HepG2 (cell line): ENCODE results near the gene PC. TPM values are rescaled to one million over a fixed set of nuclear protein-coding genes. Genes with fewer than 3 reads are reported as not detected.
A peak's percentile ranks its signal among the peaks of the same experiment; 100 is the strongest.

Source experiments
- ATAC-seq: fragments of 200-7000 bp; cut with Tn5 transposase; 3 replicates; pipeline ENCODE4 v1.9.1; 2020; ENCODE audit warnings: mild to moderate bottlenecking, moderate library complexity
- BruUV-seq: library from RNA; stranded (reverse); fragments of 400-500 nt; replicated peaks from 2 replicates; lab custom pipeline; 2021; lab: Mats Ljungman, UMichigan
- CTCF ChIA-PET: fragments of 300-600 bp; formaldehyde crosslinking; extraction: SDS; loops from one replicate; lab custom pipeline; 2021; ENCODE audit warnings: low total read pairs, inconsistent platforms, low intra/inter-chr PET ratio; lab: Yijun Ruan, JAX
- POLR2A ChIA-PET: fragments of 350-600 bp; sonication (Branson Sonifier 250); formaldehyde crosslinking; loops from one replicate; lab custom pipeline; 2020; ENCODE audit warnings: antibody characterized with exemption, inconsistent platforms; lab: Yijun Ruan, JAX
- DNase-seq: peaks from one replicate; pipeline ENCODE4 v3.0.0-alpha.2; 2015; ENCODE audit warnings: low spot score
- FAIRE-seq: peaks from 3 replicates; lab custom pipeline; 2011; peaks lifted over from hg19 to GRCh38; lab: Jason Lieb, UNC
- H2AFZ ChIP-seq: one replicate; pipeline ENCODE4 v1.6.1; 2011; ENCODE audit warnings: low read length, inconsistent platforms
- H3K27ac ChIP-seq: fragments of 300-600 bp; 3 replicates; pipeline ENCODE4 v1.8.0; 2011; ENCODE audit warnings: mixed run types, mild to moderate bottlenecking, mixed read lengths, low read length, inconsistent platforms; ENCODE audit not compliant: insufficient read depth; ENCODE audit errors: extremely low read length
- H3K27me3 ChIP-seq, 2 experiments: fragments of 200-600 bp in 1 of 2; 2 replicates in 1 of 2; 3 replicates in 1 of 2; pipeline versions ENCODE4 v1.6.0 to v1.8.0; 2011; ENCODE audit warnings: low read length in 2 of 2, mild to moderate bottlenecking in 2 of 2, moderate library complexity in 2 of 2, inconsistent platforms in 1 of 2; ENCODE audit not compliant: insufficient read depth in 2 of 2, control insufficient read depth in 1 of 2
- H3K36me3 ChIP-seq, 2 experiments: fragments of 200-600 bp in 1 of 2; replicated peaks in 1 of 2; 2 replicates in 1 of 2; 3 replicates in 1 of 2; pipeline versions ENCODE4 v1.5.1 to v1.8.0; 2011; ENCODE audit warnings: low read length in 2 of 2, inconsistent platforms in 1 of 2; ENCODE audit not compliant: insufficient read depth in 2 of 2, control insufficient read depth in 1 of 2
- H3K4me1 ChIP-seq: 2 replicates; pipeline ENCODE4 v1.5.1; 2012; ENCODE audit warnings: low read length, inconsistent platforms; ENCODE audit not compliant: insufficient read depth
- H3K4me2 ChIP-seq: 2 replicates; pipeline ENCODE4 v1.6.0; 2011; ENCODE audit warnings: low read depth, low read length, inconsistent platforms
- H3K4me3 ChIP-seq, 3 experiments: fragments of 200-600 bp in 1 of 3; sonication (generic), shearing (Covaris generic) in 1 of 3; replicated peaks in 1 of 3; 2 replicates each; pipeline ENCODE4 v1.5.1; 2011 to 2016; ENCODE audit warnings: low read length in 3 of 3, inconsistent platforms in 2 of 3, low read depth in 2 of 3, mild to moderate bottlenecking in 2 of 3, control low read depth in 1 of 3, mixed read lengths in 1 of 3; ENCODE audit not compliant: insufficient read depth in 1 of 3
- H3K79me2 ChIP-seq: one replicate; pipeline ENCODE4 v1.6.1; 2011; ENCODE audit warnings: low read length, inconsistent platforms; ENCODE audit not compliant: insufficient read depth
- H3K9ac ChIP-seq: 2 replicates; pipeline ENCODE4 v1.6.0; 2011; ENCODE audit warnings: mild to moderate bottlenecking, low read depth, low read length, inconsistent platforms; ENCODE audit not compliant: insufficient read depth
- H3K9me3 ChIP-seq: 2 replicates; pipeline ENCODE4 v1.5.1; 2012; ENCODE audit warnings: mild to moderate bottlenecking, low read length
- H4K20me1 ChIP-seq: 2 replicates; pipeline ENCODE4 v1.6.0; 2011; ENCODE audit warnings: inconsistent platforms, mild to moderate bottlenecking, low read length, moderate library complexity; ENCODE audit not compliant: insufficient read depth
- AHDC1 ChIP-seq: sonication (generic); formaldehyde crosslinking; IDR thresholded peaks from 2 replicates; pipeline ENCODE4 v1.5.1; 2020; ENCODE audit warnings: mild to moderate bottlenecking, missing genetic modification reagents, borderline replicate concordance
- CREB1 ChIP-seq, 2 experiments: fragments of 450-650 bp in 1 of 2; IDR thresholded peaks; 2 replicates each; pipeline ENCODE4 v1.6.1; 2016 to 2017; ENCODE audit warnings: control low read depth in 1 of 2, mild to moderate bottlenecking in 1 of 2, missing compliant biosample characterization in 1 of 2, missing genetic modification characterization in 1 of 2
- ELF1 ChIP-seq: sonication (generic); formaldehyde crosslinking; IDR thresholded peaks from 2 replicates; pipeline ENCODE4 v1.4.0; 2020; ENCODE audit warnings: missing genetic modification reagents
- HNRNPLL ChIP-seq: fragments of 200-400 bp; formaldehyde crosslinking; IDR thresholded peaks from 2 replicates; pipeline ENCODE4 v1.6.1; 2017; ENCODE audit warnings: mild to moderate bottlenecking, low read depth, low read length; ENCODE audit not compliant: poor library complexity, severe bottlenecking
- MAFF ChIP-seq: IDR thresholded peaks from 2 replicates; pipeline ENCODE4 v1.6.1; 2011; ENCODE audit warnings: low read depth, low read length, improper control_type of control experiment
- MAFK ChIP-seq, 2 experiments: IDR thresholded peaks in 1 of 2; conservative IDR thresholded peaks in 1 of 2; 2 replicates each; pipeline ENCODE4 v1.6.1; 2011; ENCODE audit warnings: improper control_type of control experiment in 2 of 2, low read length in 2 of 2
- MEIS1 ChIP-seq: sonication (generic); formaldehyde crosslinking; IDR thresholded peaks from 2 replicates; pipeline ENCODE4 v1.9.0; 2021; ENCODE audit warnings: mild to moderate bottlenecking, missing genetic modification reagents, moderate library complexity, borderline replicate concordance
- NCOA5 ChIP-seq: sonication (generic); formaldehyde crosslinking; IDR thresholded peaks from 2 replicates; pipeline ENCODE4 v1.4.0; 2020; ENCODE audit warnings: missing genetic modification reagents
- NFIB ChIP-seq: sonication (generic); formaldehyde crosslinking; IDR thresholded peaks from 2 replicates; pipeline ENCODE4 v1.9.0; 2021; ENCODE audit warnings: missing genetic modification reagents, mild to moderate bottlenecking, borderline replicate concordance
- TBX2 ChIP-seq: sonication (generic); formaldehyde crosslinking; IDR thresholded peaks from 2 replicates; pipeline ENCODE4 v1.5.0; 2020; ENCODE audit warnings: missing genetic modification reagents, mild to moderate bottlenecking, borderline replicate concordance
- YY1 ChIP-seq: IDR thresholded peaks from 2 replicates; pipeline ENCODE4 v1.6.1; 2011; ENCODE audit warnings: low read length, low read depth, moderate library complexity, mild to moderate bottlenecking; ENCODE audit not compliant: insufficient read depth, insufficient replicate concordance
- ZNF275 ChIP-seq: sonication (generic); formaldehyde crosslinking; IDR thresholded peaks from 2 replicates; pipeline ENCODE4 v1.8.0; 2022; ENCODE audit warnings: missing genetic modification reagents, mild to moderate bottlenecking, inconsistent platforms, borderline replicate concordance
- ZNF704 ChIP-seq: sonication (generic); formaldehyde crosslinking; IDR thresholded peaks from 2 replicates; pipeline ENCODE4 v1.8.1; 2023; ENCODE audit warnings: mild to moderate bottlenecking, inconsistent platforms, moderate library complexity, missing genetic modification reagents, borderline replicate concordance
- WGBS: methylation state at CpG from one replicate; pipeline ENCODE4 v1.1.6; 2017; ENCODE audit warnings: low lambda C conversion rate; 5-methylcytosine and 5-hydroxymethylcytosine counted together
- in situ Hi-C: cut with HindIII; loops from 2 replicates; pipeline ENCODE4 v1.10.0; 2017; ENCODE audit warnings: low pct_unique_long_range_greater_than_20kb; ENCODE audit not compliant: extremely low pct_ligation_motif_present
- intact Hi-C: fragments of 100-400 bp; cut with micrococcal nuclease; formaldehyde crosslinking; loops from one replicate; pipeline ENCODE4 v1.10.0; 2022; ENCODE audit not compliant: unreplicated experiment
- polyA plus RNA-seq, 8 experiments: library from polyadenylated mRNA; depleted of rRNA in 3 of 8; stranded (reverse) in 7 of 8; unstranded in 1 of 8; fragments of >200 nt; fragmentation: Illumina TruSeq in 4 of 8; extraction: Trizol in 4 of 8; gene quantifications; 2 replicates each; pipeline versions ENCODE4 v1.2.1 to v1.2.3, GENCODE V29; 2011 to 2016; ENCODE audit warnings: low read depth in 4 of 8, missing spikeins in 1 of 8, mixed read lengths in 1 of 8; ENCODE audit not compliant: insufficient read depth in 1 of 8
- total RNA-seq, 5 experiments: library from RNA; depleted of rRNA; stranded (reverse); fragments of >200 nt; fragmentation: Illumina TruSeq; extraction: Trizol; gene quantifications; 2 replicates each; pipeline ENCODE4 v1.2.3, GENCODE V29; 2016; ENCODE audit warnings: low read depth in 1 of 5

Gene PC
- total and polyA plus RNA-seq, 2 of the 13 experiments (the other 11 are each of a cell fraction or from before 2014, with no cell fraction given): 29.0 to 39.0 TPM

- CTCF ChIA-PET: no interaction called here
- DNase-seq: no peak
- FAIRE-seq: no peak
- Histone ChIP-seq H3K79me2 (no peaks in the 10 kb centered on the region), H3K36me3 (no peaks in the 10 kb centered on the region), H3K9ac (no peak overlapping the region), H3K4me1 (peaks cover 27% of the 10 kb centered on the region), H4K20me1 (no peaks in the 10 kb centered on the region), H3K9me3 (no peaks in the 10 kb centered on the region), H3K27ac (no peak overlapping the region), H3K27me3 (no peaks in the 10 kb centered on the region), H3K4me2 (no peak overlapping the region), H2AFZ (no peak overlapping the region), H3K4me3 (no peak overlapping the region)
- ATAC-seq: no peak
- in situ Hi-C loops: no loop called here
- no TSS peak for BruUV-seq
- intact Hi-C loops: no loop called here
- WGBS: 34% methylated on average over 2 of the region's 2 CpGs
- TF ChIP-seq TBX2 (CRISPR knock-in tag) (no peak), MAFF (peak; percentile 42), MEIS1 (CRISPR knock-in tag) (no peak), MAFK (conservative IDR thresholded peaks at IDR 0.05 in 1 of 2, IDR thresholded peaks at IDR 0.05 in 1 of 2; ENCODE audit: low read length in 2 of 2) (peak; percentile 54 to 72), NFIB (no peak), CREB1 (IDR thresholded peaks at IDR 0.05) (no peak), CREB1 (CRISPR knock-in tag; IDR thresholded peaks at IDR 0.05) (no peak), ELF1 (CRISPR knock-in tag) (no peak), ZNF275 (CRISPR knock-in tag) (no peak), NCOA5 (CRISPR knock-in tag) (no peak), HNRNPLL (no peak), AHDC1 (CRISPR knock-in tag) (no peak), ZNF704 (CRISPR knock-in tag) (no peak), YY1 (no peak)
- POLR2A ChIA-PET: interaction anchor here (0.9 kb wide), 1 partner anchor 11 kb away, joined by 3 read pairs; no protein-coding TSS in a partner anchor
Observed at GRCh38 chr11:66992041-66992440, 33.9 kb upstream of the PC start.
